HepG2 (cell line): Measurements from ENCODE around the gene VTN. TPM values are rescaled to one million over a fixed set of nuclear protein-coding genes. Genes with fewer than 3 reads are reported as not detected.

Experiments
- BRF2 ChIP-seq: sonication (generic); formaldehyde crosslinking; IDR thresholded peaks from 2 replicates; pipeline ENCODE4 v1.8.1; 2022; ENCODE audit warnings: mild to moderate bottlenecking, missing genetic modification reagents
- CBX2 ChIP-seq, 2 experiments: fragments of 200-600 bp in 1 of 2; sonication (generic); formaldehyde crosslinking in 1 of 2; IDR thresholded peaks; 2 replicates each; pipeline versions ENCODE4 v1.7.0 to v1.8.1; 2018 to 2022; ENCODE audit warnings: low read depth in 2 of 2, low read length in 1 of 2, mild to moderate bottlenecking in 1 of 2, missing genetic modification reagents in 1 of 2
- CEBPZ ChIP-seq: IDR thresholded peaks from 2 replicates; pipeline ENCODE4 v1.6.1; 2012; ENCODE audit warnings: low read length, improper control_type of control experiment
- ERF ChIP-seq: IDR thresholded peaks from 2 replicates; pipeline ENCODE4 v1.6.1; 2018; ENCODE audit warnings: missing biosample characterization, missing genetic modification reagents
- FOXM1 ChIP-seq: sonication (generic); formaldehyde crosslinking; IDR thresholded peaks from 2 replicates; pipeline ENCODE4 v1.5.0; 2020; ENCODE audit warnings: missing genetic modification reagents
- IKZF4 ChIP-seq: sonication (generic); formaldehyde crosslinking; IDR thresholded peaks from 2 replicates; pipeline ENCODE4 v1.5.1; 2020; ENCODE audit warnings: borderline replicate concordance, mild to moderate bottlenecking, low read depth, missing genetic modification reagents; ENCODE audit errors: not compliant biosample characterization
- JUN ChIP-seq: sonication (generic); formaldehyde crosslinking; IDR thresholded peaks from 2 replicates; pipeline ENCODE4 v1.4.0; 2020; ENCODE audit warnings: mild to moderate bottlenecking, missing genetic modification reagents
- NFE2L1 ChIP-seq: sonication (generic); formaldehyde crosslinking; IDR thresholded peaks from 2 replicates; pipeline ENCODE4 v1.4.0; 2020; ENCODE audit warnings: missing genetic modification reagents, mild to moderate bottlenecking, borderline replicate concordance
- POGK ChIP-seq: sonication (generic); formaldehyde crosslinking; conservative IDR thresholded peaks from 2 replicates; pipeline ENCODE4 v1.8.0; 2022; ENCODE audit warnings: mild to moderate bottlenecking, moderate library complexity, missing genetic modification reagents
- POLR2G ChIP-seq: fragments of 200-400 bp; formaldehyde crosslinking; IDR thresholded peaks from 2 replicates; pipeline ENCODE4 v1.6.1; 2018; ENCODE audit warnings: mild to moderate bottlenecking, low read depth, low read length, moderate library complexity
- RARG ChIP-seq: sonication (generic); formaldehyde crosslinking; IDR thresholded peaks from 2 replicates; pipeline ENCODE4 v1.4.0; 2020; ENCODE audit warnings: low read depth, mild to moderate bottlenecking, missing genetic modification reagents
- TP53 ChIP-seq: sonication (generic); formaldehyde crosslinking; conservative IDR thresholded peaks from 2 replicates; pipeline ENCODE4 v1.4.0; 2020; ENCODE audit warnings: missing genetic modification reagents
- ZNF280D ChIP-seq: sonication (generic); formaldehyde crosslinking; IDR thresholded peaks from 2 replicates; pipeline ENCODE4 v1.5.1; 2020; ENCODE audit warnings: mild to moderate bottlenecking, missing genetic modification reagents
- ZNF326 ChIP-seq: sonication (generic); formaldehyde crosslinking; IDR thresholded peaks from 2 replicates; pipeline ENCODE4 v1.4.0; 2020; ENCODE audit warnings: missing genetic modification reagents, borderline replicate concordance
- ZNF460 ChIP-seq: sonication (generic); formaldehyde crosslinking; IDR thresholded peaks from 2 replicates; pipeline ENCODE4 v1.5.1; 2020; ENCODE audit warnings: missing genetic modification reagents, mild to moderate bottlenecking, borderline replicate concordance
- ZNF546 ChIP-seq: sonication (generic); formaldehyde crosslinking; conservative IDR thresholded peaks from 2 replicates; pipeline ENCODE4 v1.8.1; 2023; ENCODE audit warnings: mild to moderate bottlenecking, missing genetic modification reagents
- ZNF691 ChIP-seq: sonication (generic); formaldehyde crosslinking; IDR thresholded peaks from 2 replicates; pipeline ENCODE4 v1.4.0; 2020; ENCODE audit warnings: missing genetic modification reagents, low read depth, mild to moderate bottlenecking, borderline replicate concordance
- ZZZ3 ChIP-seq: sonication (generic); formaldehyde crosslinking; IDR thresholded peaks from 2 replicates; pipeline ENCODE4 v1.4.0; 2020; ENCODE audit warnings: missing genetic modification reagents, mild to moderate bottlenecking, borderline replicate concordance
- polyA plus RNA-seq, 8 experiments: library from polyadenylated mRNA; depleted of rRNA in 3 of 8; stranded (reverse) in 7 of 8; unstranded in 1 of 8; fragments of >200 nt; fragmentation: Illumina TruSeq in 4 of 8; extraction: Trizol in 4 of 8; gene quantifications; 2 replicates each; pipeline versions ENCODE4 v1.2.1 to v1.2.3, GENCODE V29; 2011 to 2016; ENCODE audit warnings: low read depth in 4 of 8, missing spikeins in 1 of 8, mixed read lengths in 1 of 8; ENCODE audit not compliant: insufficient read depth in 1 of 8
- total RNA-seq, 5 experiments: library from RNA; depleted of rRNA; stranded (reverse); fragments of >200 nt; fragmentation: Illumina TruSeq; extraction: Trizol; gene quantifications; 2 replicates each; pipeline ENCODE4 v1.2.3, GENCODE V29; 2016; ENCODE audit warnings: low read depth in 1 of 5

The VTN gene
- total and polyA plus RNA-seq, 2 of the 13 experiments (the other 11 are each of a cell fraction or from before 2014, with no cell fraction given): 108 to 131 TPM

- TF ChIP-seq BRF2 (CRISPR knock-in tag): peak; percentile 80; the same call in 1 of the 2 replicates
- no peak for TF ChIP-seq ZNF326 (CRISPR knock-in tag)
- TF ChIP-seq POGK (CRISPR knock-in tag): peak; percentile 90
- peak; percentile 56; the same call in 1 of the 2 replicates for TF ChIP-seq POLR2G
- no peak for TF ChIP-seq TP53
- no peak for TF ChIP-seq FOXM1
- no peak for TF ChIP-seq ZNF460
- no peak for TF ChIP-seq RARG
- no peak for TF ChIP-seq CBX2 (IDR thresholded peaks at IDR 0.05; ENCODE audit: low read depth, low read length)
- TF ChIP-seq CBX2 (CRISPR knock-in tag; IDR thresholded peaks at IDR 0.05; ENCODE audit: low read depth): no peak
- peak; percentile 81; the same call in 1 of the 2 replicates for TF ChIP-seq ZNF691 (CRISPR knock-in tag)
- TF ChIP-seq CEBPZ: no peak
- no peak for TF ChIP-seq IKZF4
- peak; percentile 75; the same call in 1 of the 2 replicates for TF ChIP-seq ERF
- no peak for TF ChIP-seq NFE2L1 (CRISPR knock-in tag)
- no peak for TF ChIP-seq ZNF280D (CRISPR knock-in tag)
- no peak for TF ChIP-seq ZZZ3
- no peak for TF ChIP-seq ZNF546 (CRISPR knock-in tag)
- peak; percentile 87 for TF ChIP-seq JUN (CRISPR knock-in tag)
Measured at GRCh38 chr17:28370035-28370743, at the start of gene VTN (continued).
